ENCODE results near the gene SLC43A2.
"Not testable (repeated sequence)": the region's sequence is repeated elsewhere in the genome, so short reads cannot be mapped to it uniquely, and the experiment has no call there.

SLC43A2 gene

DNA sequence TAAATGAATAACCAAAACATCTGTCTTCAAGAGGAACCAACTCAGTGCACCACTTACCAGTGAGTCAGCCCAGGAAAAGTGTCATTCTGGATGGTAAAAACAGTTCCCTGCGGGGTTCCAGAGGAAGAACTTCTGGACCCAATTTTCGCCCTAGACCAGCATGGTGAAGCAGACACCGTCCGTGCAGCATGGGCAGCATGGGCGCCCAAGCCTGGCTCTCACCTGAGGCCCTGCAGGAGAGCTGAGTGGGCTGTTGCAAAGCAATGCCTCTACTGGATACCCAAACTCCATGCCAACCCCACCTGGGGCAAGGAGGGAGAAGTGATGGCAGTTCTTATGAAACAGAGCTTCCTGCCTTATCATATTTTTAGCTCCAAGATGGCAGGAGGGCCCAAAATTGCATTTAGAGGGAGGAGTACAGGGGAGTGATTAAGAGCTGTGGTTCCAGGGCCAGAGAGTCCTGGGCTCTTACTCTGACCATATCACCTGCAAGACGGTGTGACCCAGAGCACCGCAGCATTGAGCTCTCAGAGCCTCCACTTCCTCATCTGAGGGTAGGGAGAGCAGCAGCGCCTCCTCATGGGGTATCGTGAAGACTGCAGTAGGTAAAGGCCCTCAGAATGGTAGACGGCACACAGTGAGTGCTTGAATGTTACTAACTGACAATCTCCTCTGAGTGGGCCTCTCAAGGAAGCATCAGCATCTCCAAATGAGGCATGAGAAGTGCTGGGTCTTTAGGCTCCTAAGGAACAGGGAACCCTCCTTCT is 95.6 kb downstream of the SLC43A2 start:
- TF ChIP-seq, protein P1, sequence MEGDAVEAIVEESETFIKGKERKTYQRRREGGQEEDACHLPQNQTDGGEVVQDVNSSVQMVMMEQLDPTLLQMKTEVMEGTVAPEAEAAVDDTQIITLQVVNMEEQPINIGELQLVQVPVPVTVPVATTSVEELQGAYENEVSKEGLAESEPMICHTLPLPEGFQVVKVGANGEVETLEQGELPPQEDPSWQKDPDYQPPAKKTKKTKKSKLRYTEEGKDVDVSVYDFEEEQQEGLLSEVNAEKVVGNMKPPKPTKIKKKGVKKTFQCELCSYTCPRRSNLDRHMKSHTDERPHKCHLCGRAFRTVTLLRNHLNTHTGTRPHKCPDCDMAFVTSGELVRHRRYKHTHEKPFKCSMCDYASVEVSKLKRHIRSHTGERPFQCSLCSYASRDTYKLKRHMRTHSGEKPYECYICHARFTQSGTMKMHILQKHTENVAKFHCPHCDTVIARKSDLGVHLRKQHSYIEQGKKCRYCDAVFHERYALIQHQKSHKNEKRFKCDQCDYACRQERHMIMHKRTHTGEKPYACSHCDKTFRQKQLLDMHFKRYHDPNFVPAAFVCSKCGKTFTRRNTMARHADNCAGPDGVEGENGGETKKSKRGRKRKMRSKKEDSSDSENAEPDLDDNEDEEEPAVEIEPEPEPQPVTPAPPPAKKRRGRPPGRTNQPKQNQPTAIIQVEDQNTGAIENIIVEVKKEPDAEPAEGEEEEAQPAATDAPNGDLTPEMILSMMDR (IDR thresholded peaks at IDR 0.05) = no peak
- H3K79me2 ChIP-seq = no peaks in the 10 kb centered on the region

DNA sequence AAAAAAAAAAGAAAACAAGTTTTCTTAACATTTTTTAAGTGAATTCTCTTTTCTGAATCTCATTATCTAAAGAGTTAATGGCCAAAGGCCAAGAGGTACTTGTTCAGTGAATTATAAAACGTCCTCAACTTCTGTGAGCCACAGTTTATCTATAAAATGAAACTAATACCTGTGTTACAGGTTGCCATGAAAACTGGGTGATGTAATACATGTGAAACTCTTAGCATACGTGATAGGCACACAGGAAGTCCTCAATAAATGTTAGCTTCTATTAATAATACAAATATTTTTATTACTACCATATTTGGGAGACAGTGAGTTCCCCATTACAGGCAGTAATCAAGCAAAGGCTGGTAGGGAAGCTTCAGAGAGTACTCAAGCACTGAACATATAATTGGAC is 98.8 kb downstream of the SLC43A2 start:
- TF ChIP-seq, protein P1 (IDR thresholded peaks at IDR 0.05) = no peak
- no peaks in the 10 kb centered on the region for H3K9me3 ChIP-seq (ENCODE audit: control insufficient read depth, low read length)
- no peak overlapping the region for H3K4me2 ChIP-seq (ENCODE audit: low read length)
- H3K4me1 ChIP-seq = no peaks in the 10 kb centered on the region
- no peak overlapping the region for H3K9ac ChIP-seq
- H2AFZ ChIP-seq = no peak overlapping the region
- no peaks in the 10 kb centered on the region for H3K36me3 ChIP-seq (ENCODE audit: control insufficient read depth, insufficient read depth, low read length)
- no peak overlapping the region for H3K4me3 ChIP-seq (ENCODE audit: low read depth, low read length)
- no peak overlapping the region for H3K27ac ChIP-seq
- H3K27me3 ChIP-seq (ENCODE audit: control insufficient read depth, insufficient read depth, low read length) = no peaks in the 10 kb centered on the region
- no peaks in the 10 kb centered on the region for H3K79me2 ChIP-seq

More for the DNA sequence above, 95.6 kb downstream of the SLC43A2 start:
- no peaks in the 10 kb centered on the region for H3K36me3 ChIP-seq (ENCODE audit: control insufficient read depth, insufficient read depth, low read length)
- H3K4me2 ChIP-seq (ENCODE audit: low read length) = no peak overlapping the region
- no peaks in the 10 kb centered on the region for H3K9me3 ChIP-seq (ENCODE audit: control insufficient read depth, low read length)
- H3K27ac ChIP-seq = no peak overlapping the region
- H3K4me3 ChIP-seq (ENCODE audit: low read depth, low read length) = no peak overlapping the region
- H2AFZ ChIP-seq = no peak overlapping the region
- H3K9ac ChIP-seq = no peak overlapping the region
- no peaks in the 10 kb centered on the region for H3K27me3 ChIP-seq (ENCODE audit: control insufficient read depth, insufficient read depth, low read length)
- H3K4me1 ChIP-seq = no peaks in the 10 kb centered on the region

DNA sequence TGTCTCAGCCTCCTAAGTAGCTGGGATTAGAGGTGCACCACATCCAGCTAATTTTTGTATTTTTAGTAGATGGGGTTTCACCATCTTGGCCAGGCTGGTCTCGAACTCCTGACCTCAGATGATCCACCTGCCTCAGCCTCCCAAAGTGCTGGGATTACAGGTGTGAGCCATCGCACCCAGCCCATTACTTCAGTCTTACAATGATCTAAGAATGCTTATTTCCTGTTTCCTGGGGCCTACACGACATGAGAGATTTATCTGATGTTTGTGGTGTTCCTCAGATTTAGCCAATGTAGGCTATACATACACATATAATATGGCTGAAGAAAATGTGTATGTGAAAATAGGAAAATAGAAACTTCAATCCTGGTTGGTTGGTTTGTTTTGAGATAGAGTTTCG is 101.8 kb downstream of the SLC43A2 start:
- H3K27ac ChIP-seq; H3K4me2 ChIP-seq (ENCODE audit: low read length); H3K36me3 ChIP-seq (ENCODE audit: control insufficient read depth, insufficient read depth, low read length): not testable (repeated sequence)

DNA sequence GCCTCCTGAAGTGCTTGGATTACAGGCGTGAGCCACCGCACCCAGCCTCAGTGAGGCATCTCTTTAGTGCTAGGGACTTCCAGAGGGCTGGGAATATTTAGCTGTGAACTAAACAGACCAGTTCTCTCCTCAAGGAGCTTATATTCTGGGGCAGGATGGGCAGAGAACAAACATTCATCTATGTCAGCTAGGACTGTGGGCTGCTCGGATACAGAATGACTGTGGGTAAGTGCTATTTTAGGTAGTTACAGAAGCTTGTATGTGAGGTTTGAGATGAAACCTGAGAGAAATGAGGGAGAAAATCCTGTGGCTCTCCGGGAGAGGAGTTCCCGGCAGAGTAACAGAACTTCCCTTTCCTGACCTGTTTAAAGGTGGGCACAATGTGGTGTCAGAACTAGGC is 106.0 kb downstream of the SLC43A2 start:
- TF ChIP-seq, protein P1 (IDR thresholded peaks at IDR 0.05) = no peak
- H3K79me2 ChIP-seq = no peaks in the 10 kb centered on the region
- no peak overlapping the region for H3K27ac ChIP-seq
- H3K4me3 ChIP-seq (ENCODE audit: low read depth, low read length) = no peak overlapping the region
- H3K4me1 ChIP-seq = no peaks in the 10 kb centered on the region
- H3K36me3 ChIP-seq (ENCODE audit: control insufficient read depth, insufficient read depth, low read length) = no peaks in the 10 kb centered on the region
- no peak overlapping the region for H3K4me2 ChIP-seq (ENCODE audit: low read length)
- no peak overlapping the region for H3K9ac ChIP-seq
- H3K9me3 ChIP-seq (ENCODE audit: control insufficient read depth, low read length) = no peaks in the 10 kb centered on the region
- H3K27me3 ChIP-seq (ENCODE audit: control insufficient read depth, insufficient read depth, low read length) = no peaks in the 10 kb centered on the region
- no peak overlapping the region for H2AFZ ChIP-seq

More for the DNA sequence above, 101.8 kb downstream of the SLC43A2 start:
- not testable (repeated sequence) for H3K4me1 ChIP-seq; H3K4me3 ChIP-seq (ENCODE audit: low read depth, low read length); H3K9me3 ChIP-seq (ENCODE audit: control insufficient read depth, low read length); H3K79me2 ChIP-seq; H3K9ac ChIP-seq; H3K27me3 ChIP-seq (ENCODE audit: control insufficient read depth, insufficient read depth, low read length); H2AFZ ChIP-seq

DNA sequence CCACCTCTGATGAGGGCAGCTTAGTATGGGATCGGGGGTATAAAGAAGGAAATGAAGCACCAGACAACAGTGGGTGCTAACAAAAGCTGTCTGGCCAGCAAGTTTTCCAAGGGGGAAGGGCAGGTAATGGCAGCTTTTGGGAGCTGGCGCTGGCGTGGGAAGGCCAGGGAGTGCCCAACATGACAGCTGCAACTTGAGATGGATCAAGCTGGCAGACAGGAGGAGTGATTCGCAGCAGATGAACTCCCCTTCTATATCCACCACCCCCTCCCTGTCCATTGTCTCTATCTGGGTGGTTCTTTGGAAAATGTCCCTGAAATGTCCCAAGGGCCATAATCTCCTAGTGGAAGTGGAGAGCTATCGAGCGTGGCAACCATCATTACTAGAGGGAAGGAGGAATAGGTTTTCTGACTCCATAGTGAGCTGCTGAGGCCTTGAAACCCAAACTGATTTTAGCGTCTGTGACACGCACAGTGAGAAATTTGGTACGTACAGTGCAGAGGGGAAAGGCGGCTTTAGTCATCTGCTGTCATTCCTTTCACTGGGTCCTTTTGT is 107.5 kb downstream of the SLC43A2 start:
- Histone ChIP-seq H2AFZ (no peak overlapping the region), H3K27me3 (ENCODE audit: control insufficient read depth, insufficient read depth, low read length) (no peaks in the 10 kb centered on the region), H3K4me1 (no peaks in the 10 kb centered on the region), H3K4me2 (ENCODE audit: low read length) (no peak overlapping the region), H3K9ac (no peak overlapping the region), H3K79me2 (no peaks in the 10 kb centered on the region), H3K36me3 (ENCODE audit: control insufficient read depth, insufficient read depth, low read length) (no peaks in the 10 kb centered on the region), H3K27ac (no peak overlapping the region), H3K4me3 (ENCODE audit: low read depth, low read length) (no peak overlapping the region), H3K9me3 (ENCODE audit: control insufficient read depth, low read length) (no peaks in the 10 kb centered on the region)
- TF ChIP-seq, protein P1 (IDR thresholded peaks at IDR 0.05) = no peak

Measured in parathyroid adenoma (tissue), 2 donors.